Iris pigment epithelial cell (primary cell): Measurements from ENCODE around the gene PCSK9.
"Not testable (repeated sequence)": the region's sequence is repeated elsewhere in the genome, so short reads cannot be mapped to it uniquely, and the experiment has no call there.

ENCODE experiments used
- DNase-seq: peaks from one replicate; pipeline ENCODE4 v3.0.0-alpha.2; 2011; ENCODE audit warnings: low read depth

The PCSK9 gene

GRCh38 chr1:55010194-55010886 lies 29.0 kb upstream of the PCSK9 start:
- DNase-seq, result no peak

- DNase-seq, result no peak
These were observed 28.5 kb upstream of the PCSK9 start for GRCh38 chr1:55010887-55011217.

GRCh38 chr1:55012661-55013060 lies 26.7 kb upstream of the PCSK9 start:
- DNase-seq, result no peak

GRCh38 chr1:55015123-55015522 lies 24.2 kb upstream of the PCSK9 start:
- no peak for DNase-seq

GRCh38 chr1:55015731-55016620 lies 23.4 kb upstream of the PCSK9 start:
- peak; percentile 14 for DNase-seq

GRCh38 chr1:55018395-55018794 lies 21.0 kb upstream of the PCSK9 start:
- DNase-seq, result no peak

- DNase-seq, result peak; percentile 86
These were observed 17.3 kb upstream of the PCSK9 start for GRCh38 chr1:55021942-55022546.

GRCh38 chr1:55024163-55024562 lies 15.2 kb upstream of the PCSK9 start:
- not testable (repeated sequence) for DNase-seq

- DNase-seq, result not testable (repeated sequence)
These were observed 12.7 kb upstream of the PCSK9 start for GRCh38 chr1:55026682-55027081.

- not testable (repeated sequence) for DNase-seq
These were observed 8.2 kb upstream of the PCSK9 start for GRCh38 chr1:55031098-55031497.

GRCh38 chr1:55033265-55033614 lies 6.1 kb upstream of the PCSK9 start:
- no peak for DNase-seq

- no peak for DNase-seq
These were observed 4.7 kb upstream of the PCSK9 start for GRCh38 chr1:55034476-55035133.

GRCh38 chr1:55035904-55036303 lies 3.4 kb upstream of the PCSK9 start:
- DNase-seq, result no peak

- DNase-seq, result no peak
These were observed 1.4 kb upstream of the PCSK9 start for GRCh38 chr1:55037733-55038551.

- no peak for DNase-seq
These were observed 853 bp upstream of the PCSK9 start for GRCh38 chr1:55038552-55038838.

- no peak for DNase-seq
These were observed 390 bp upstream of the PCSK9 start for GRCh38 chr1:55038974-55039341.

GRCh38 chr1:55040083-55040932 lies 960 bp downstream of the PCSK9 start:
- peak; percentile 13 for DNase-seq

GRCh38 chr1:55040933-55041494 lies 1.7 kb downstream of the PCSK9 start:
- DNase-seq, result no peak

GRCh38 chr1:55041613-55042012 lies 2.3 kb downstream of the PCSK9 start:
- no peak for DNase-seq

- peak; percentile 32 for DNase-seq
These were observed 3.7 kb downstream of the PCSK9 start for GRCh38 chr1:55043011-55043410.

- DNase-seq, result no peak
These were observed 4.4 kb downstream of the PCSK9 start for GRCh38 chr1:55043726-55044125.
